Common myeloid progenitor, CD34-positive (primary cell): Measurements from ENCODE around the gene KRCC1.

Experiments
- CTCF ChIA-PET: fragments of 350-600 bp; sonication (Branson Sonifier 250); formaldehyde crosslinking; loops from one replicate; lab custom pipeline; 2021; ENCODE audit warnings: antibody characterized with exemption; lab: Charles Lee
- POLR2A ChIA-PET: fragments of 350-600 bp; sonication (Branson Sonifier 250); formaldehyde crosslinking; loops from one replicate; lab custom pipeline; 2021; ENCODE audit warnings: antibody characterized with exemption; lab: Charles Lee
- DNase-seq, 3 donors: peaks; one replicate each; pipeline versions ENCODE4 v3.0.0 to v3.0.0-alpha.2; 2013
- H3K27ac ChIP-seq, 2 experiments: 1 replicate in 1 of 2; 2 replicates in 1 of 2; pipeline ENCODE4 v1.7.0; 2013; ENCODE audit warnings: inconsistent platforms in 2 of 2, low read length in 2 of 2, mild to moderate bottlenecking in 2 of 2, low read depth in 1 of 2, moderate library complexity in 1 of 2; ENCODE audit not compliant: severe bottlenecking in 2 of 2, insufficient read depth in 1 of 2, poor library complexity in 1 of 2
- H3K27me3 ChIP-seq, 5 experiments: replicated peaks in 2 of 5; 1 replicate in 3 of 5; 2 replicates in 2 of 5; pipeline versions ENCODE4 v1.6.1 to v1.7.0; 2013; ENCODE audit warnings: low read length in 4 of 5, mild to moderate bottlenecking in 2 of 5, moderate library complexity in 2 of 5, inconsistent platforms in 1 of 5; ENCODE audit not compliant: insufficient read depth in 5 of 5, control insufficient read depth in 4 of 5
- H3K36me3 ChIP-seq, 4 experiments: 1 replicate in 2 of 4; 2 replicates in 2 of 4; pipeline versions ENCODE4 v1.6.1 to v1.7.0; 2013; ENCODE audit warnings: low read length in 3 of 4, control low read depth in 1 of 4, mild to moderate bottlenecking in 1 of 4; ENCODE audit not compliant: control insufficient read depth in 4 of 4, insufficient read depth in 4 of 4
- H3K4me1 ChIP-seq, 4 experiments: 1 replicate in 3 of 4; 2 replicates in 1 of 4; pipeline versions ENCODE4 v1.6.1 to v1.7.1; 2013; ENCODE audit warnings: low read length in 3 of 4, mild to moderate bottlenecking in 3 of 4, control low read depth in 1 of 4, inconsistent platforms in 1 of 4, moderate library complexity in 1 of 4; ENCODE audit not compliant: control insufficient read depth in 4 of 4, insufficient read depth in 4 of 4; ENCODE audit errors: control extremely low read depth in 1 of 4
- H3K4me3 ChIP-seq, 7 experiments: 1 replicate in 4 of 7; 2 replicates in 3 of 7; pipeline versions ENCODE4 v1.5.1 to v1.7.0; 2013; ENCODE audit warnings: mild to moderate bottlenecking in 7 of 7, low read length in 6 of 7, moderate library complexity in 6 of 7, inconsistent platforms in 2 of 7, low read depth in 2 of 7, control low read depth in 1 of 7; ENCODE audit not compliant: insufficient read depth in 4 of 7, control insufficient read depth in 1 of 7; ENCODE audit errors: extremely low read depth in 1 of 7
- H3K9me3 ChIP-seq, 5 experiments: 1 replicate in 4 of 5; 2 replicates in 1 of 5; pipeline versions ENCODE4 v1.6.1 to v1.7.1; 2013; ENCODE audit warnings: low read length in 4 of 5, mild to moderate bottlenecking in 2 of 5, inconsistent platforms in 1 of 5, low read depth in 1 of 5, moderate library complexity in 1 of 5; ENCODE audit not compliant: control insufficient read depth in 4 of 5, insufficient read depth in 2 of 5; ENCODE audit errors: control extremely low read depth in 1 of 5
- WGBS: methylation state at CpG from one replicate; pipeline ENCODE4 v1.1.5; 2013; ENCODE audit not compliant: insufficient coverage; 5-methylcytosine and 5-hydroxymethylcytosine counted together

Gene KRCC1

DNA sequence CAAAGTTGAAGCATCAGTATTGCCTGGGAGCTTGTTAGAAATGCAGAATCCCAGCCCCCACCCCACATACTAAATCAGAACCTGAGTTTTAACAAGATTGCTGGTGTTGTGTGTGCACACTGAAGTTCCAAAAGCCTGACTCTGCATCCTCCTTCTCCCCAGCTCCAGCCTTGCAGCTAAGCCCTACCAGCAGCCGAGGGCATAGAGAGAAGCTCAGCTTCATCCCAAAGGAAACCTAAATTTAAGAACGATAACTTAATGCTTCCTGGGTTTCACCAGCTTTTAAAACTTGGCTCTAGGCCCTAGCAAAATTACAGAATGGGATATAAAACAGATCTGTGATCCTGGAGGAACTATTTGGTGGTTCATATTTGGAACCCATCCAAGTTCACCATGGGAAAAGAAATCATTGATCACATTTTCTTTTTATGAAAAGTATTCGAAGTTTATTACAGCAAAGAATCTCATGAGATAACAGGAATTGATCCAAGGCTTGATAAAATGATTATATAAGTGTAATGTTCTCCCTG is 23.1 kb upstream of the KRCC1 start:
- no peaks in the 10 kb centered on the region for H3K36me3 ChIP-seq
- CTCF ChIA-PET: interaction anchor here (4.9 kb wide), 1 partner anchor 19 kb away, joined by 21 read pairs; no protein-coding TSS in a partner anchor
- H3K27ac ChIP-seq: no peak overlapping the region
- H3K9me3 ChIP-seq: no peaks in the 10 kb centered on the region
- no CpG with 5 or more reads among the region's 3 CpGs for WGBS
- H3K4me1 ChIP-seq: no peaks in the 10 kb centered on the region
- POLR2A ChIA-PET: no interaction called here
- DNase-seq: no peak
- H3K4me3 ChIP-seq: no peak overlapping the region
- H3K27me3 ChIP-seq: no peaks in the 10 kb centered on the region

DNA sequence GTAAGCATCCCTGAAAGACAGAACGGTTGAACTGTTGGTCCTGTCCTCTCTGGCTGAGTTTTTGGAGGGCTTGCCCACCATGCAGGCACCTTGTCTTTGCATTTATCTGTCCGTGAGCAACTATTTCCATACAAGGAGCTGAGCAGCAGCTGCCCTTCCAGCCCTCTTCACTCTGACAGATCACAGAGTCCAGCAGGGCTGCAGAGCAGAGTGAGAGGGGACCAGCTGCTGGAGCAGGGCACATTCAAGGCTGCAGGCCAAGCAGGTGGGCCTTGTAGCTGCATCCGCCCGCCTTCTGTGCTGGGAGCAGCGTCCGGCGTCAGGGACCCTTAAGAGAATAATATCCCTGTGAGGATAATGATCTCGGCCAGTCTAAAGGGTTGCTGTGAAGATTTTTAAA is 21.5 kb upstream of the KRCC1 start:
- Histone ChIP-seq H3K27ac (no peak overlapping the region), H3K4me1 (no peaks in the 10 kb centered on the region), H3K9me3 (peaks cover 0 to 2% (median 0%) of the 10 kb centered on the region in 5 experiments), H3K27me3 (no peaks in the 10 kb centered on the region), H3K36me3 (no peaks in the 10 kb centered on the region), H3K4me3 (no peak overlapping the region)
- ChIA-PET POLR2A (interaction anchor here (0.7 kb wide), 1 partner anchor 16 kb away, joined by 4 read pairs; no protein-coding TSS in a partner anchor), CTCF (interaction anchor here (4.9 kb wide), 1 partner anchor 17 kb away, joined by 21 read pairs; no protein-coding TSS in a partner anchor)
- DNase-seq: no peak
- 98% methylated on average over 8 of the region's 8 CpGs for whole genome bisulfite sequencing

DNA sequence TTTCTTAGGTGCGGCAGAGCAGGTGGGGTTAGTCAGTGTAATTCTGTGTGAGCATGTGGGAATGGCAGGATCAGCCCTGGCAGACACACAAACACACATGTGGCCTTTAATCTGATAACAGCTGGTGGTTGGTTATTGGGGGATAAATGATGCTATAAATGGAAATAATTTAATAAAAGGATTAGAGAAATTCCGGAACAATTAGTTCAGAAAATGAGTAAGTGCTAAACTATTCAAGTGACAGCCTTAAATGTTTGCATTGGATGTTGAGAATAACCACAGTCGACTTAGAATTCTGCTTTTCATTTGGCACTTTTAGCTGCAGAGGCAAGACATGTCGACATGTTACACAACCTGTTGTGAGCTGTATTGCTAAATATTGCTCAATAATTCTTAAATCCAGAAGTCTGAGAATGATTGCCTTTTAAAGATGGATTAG is 19.3 kb upstream of the KRCC1 start:
- Histone ChIP-seq H3K27ac (no peak overlapping the region), H3K4me1 (no peaks in the 10 kb centered on the region), H3K36me3 (no peaks in the 10 kb centered on the region), H3K27me3 (no peaks in the 10 kb centered on the region), H3K4me3 (no peak overlapping the region), H3K9me3 (peaks cover 0 to 2% (median 0%) of the 10 kb centered on the region in 5 experiments)
- CTCF ChIA-PET: interaction anchor here (0.8 to 4.9 kb wide), 2 partner anchors 15 to 85 kb away, joined by 3 to 21 read pairs; no protein-coding TSS in a partner anchor
- POLR2A ChIA-PET: no interaction called here
- no peak for DNase-seq
- 100% methylated on average over 2 of the region's 4 CpGs for WGBS

- no peak for DNase-seq
These were observed 18.6 kb upstream of the KRCC1 start for GRCh38 chr2:88074150-88074549.

GRCh38 chr2:88071365-88071764 is 15.8 kb upstream of the KRCC1 start:
- ChIA-PET POLR2A (no interaction called here), CTCF (interaction anchor here (1.0 kb wide), 1 partner anchor 11 kb away, joined by 5 read pairs; no protein-coding TSS in a partner anchor)
- no peak for DNase-seq
- Histone ChIP-seq H3K4me3 (no peak overlapping the region), H3K9me3 (peaks cover 0 to 2% (median 0%) of the 10 kb centered on the region in 5 experiments), H3K36me3 (no peaks in the 10 kb centered on the region), H3K4me1 (no peaks in the 10 kb centered on the region), H3K27me3 (no peaks in the 10 kb centered on the region), H3K27ac (no peak overlapping the region)
- WGBS: 100% methylated on average over 1 of the region's 2 CpGs

More at GRCh38 chr2:88074150-88074549, 18.6 kb upstream of the KRCC1 start:
- Histone ChIP-seq H3K27me3 (no peaks in the 10 kb centered on the region), H3K27ac (no peak overlapping the region), H3K9me3 (peaks cover 0 to 2% (median 0%) of the 10 kb centered on the region in 5 experiments), H3K4me3 (no peak overlapping the region), H3K4me1 (no peaks in the 10 kb centered on the region), H3K36me3 (no peaks in the 10 kb centered on the region)
- POLR2A ChIA-PET: no interaction called here
- CTCF ChIA-PET: interaction anchor here (4.9 kb wide), 1 partner anchor 14 kb away, joined by 21 read pairs; no protein-coding TSS in a partner anchor

DNA sequence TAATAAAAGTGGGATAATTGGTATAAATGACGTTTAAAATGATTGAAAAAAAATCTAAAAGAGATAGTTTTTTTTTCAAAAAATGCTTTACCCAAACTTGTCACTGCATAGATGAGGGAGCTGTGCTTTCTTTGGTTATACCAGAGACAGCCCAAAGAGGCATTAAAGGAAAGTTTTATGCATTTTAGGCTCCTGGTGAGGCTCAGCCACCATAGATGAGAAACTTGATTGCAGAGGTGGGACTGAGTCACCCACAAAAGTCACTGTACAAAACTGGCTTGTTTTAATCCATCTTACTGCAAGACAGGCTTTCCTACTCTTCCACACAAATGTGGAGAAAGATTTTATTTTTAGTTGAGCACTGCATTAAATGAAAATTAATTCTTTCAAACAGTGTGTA is 14.5 kb upstream of the KRCC1 start:
- POLR2A ChIA-PET: no interaction called here
- Histone ChIP-seq H3K9me3 (peaks cover 0 to 2% (median 0%) of the 10 kb centered on the region in 5 experiments), H3K4me1 (no peaks in the 10 kb centered on the region), H3K27ac (no peak overlapping the region), H3K27me3 (no peaks in the 10 kb centered on the region), H3K36me3 (no peaks in the 10 kb centered on the region), H3K4me3 (no peak overlapping the region)
- CTCF ChIA-PET: no interaction called here
- DNase-seq: no peak
- WGBS: no CpG with 5 or more reads among the region's 1 CpG

- DNase-seq: no peak
- Histone ChIP-seq H3K36me3 (no peaks in the 10 kb centered on the region), H3K9me3 (peaks cover 0 to 2% (median 0%) of the 10 kb centered on the region in 5 experiments), H3K27me3 (no peaks in the 10 kb centered on the region), H3K27ac (no peak overlapping the region), H3K4me1 (no peaks in the 10 kb centered on the region), H3K4me3 (no peak overlapping the region)
- CTCF ChIA-PET: interaction anchor here (1.3 kb wide), 1 partner anchor 9 kb away, joined by 4 read pairs; no protein-coding TSS in a partner anchor
- POLR2A ChIA-PET: no interaction called here
These were observed 13.5 kb upstream of the KRCC1 start for GRCh38 chr2:88069117-88069516.
